CD4-positive, alpha-beta memory T cell (primary cell): Measurements from ENCODE around the gene TPX2. TPM values are rescaled to one million over a fixed set of nuclear protein-coding genes. Genes with fewer than 3 reads are reported as not detected.
A peak's percentile ranks its signal among the peaks of the same experiment; 100 is the strongest.
"Not testable (repeated sequence)": the region's sequence is repeated elsewhere in the genome, so short reads cannot be mapped to it uniquely, and the experiment has no call there.

Experiments
- CTCF ChIA-PET: fragments of 350-600 bp; sonication (Branson Sonifier 250); formaldehyde crosslinking; loops from one replicate; lab custom pipeline; 2021; ENCODE audit warnings: inconsistent platforms; ENCODE audit not compliant: partially characterized antibody; lab: Charles Lee
- POLR2A ChIA-PET: fragments of 350-600 bp; sonication (Branson Sonifier 250); formaldehyde crosslinking; loops from one replicate; lab custom pipeline; 2021; ENCODE audit not compliant: partially characterized antibody; lab: Charles Lee
- DNase-seq, 5 donors: peaks; one replicate each; pipeline versions ENCODE4 v3.0.0 to v3.0.0-alpha.2; 2020 to 2022; ENCODE audit warnings: mixed read lengths in 1 of 5
- H3K27ac ChIP-seq: one replicate; pipeline ENCODE4 v1.7.0; 2013; ENCODE audit warnings: low read depth, low read length
- H3K27me3 ChIP-seq: 2 replicates; pipeline ENCODE4 v1.7.0; 2013; ENCODE audit warnings: mild to moderate bottlenecking, low read length, moderate library complexity; ENCODE audit not compliant: insufficient read depth
- H3K36me3 ChIP-seq: 2 replicates; pipeline ENCODE4 v1.7.0; 2013; ENCODE audit warnings: mild to moderate bottlenecking, low read length, moderate library complexity; ENCODE audit not compliant: insufficient read depth
- H3K4me1 ChIP-seq: 2 replicates; pipeline ENCODE4 v1.7.0; 2013; ENCODE audit warnings: mild to moderate bottlenecking, low read length, moderate library complexity; ENCODE audit not compliant: insufficient read depth
- H3K4me3 ChIP-seq, 2 donors: one replicate each; pipeline ENCODE4 v1.7.0; 2013; ENCODE audit warnings: low read length in 2 of 2, mild to moderate bottlenecking in 1 of 2
- H3K9me3 ChIP-seq, 2 donors: one replicate each; pipeline ENCODE4 v1.7.0; 2013; ENCODE audit warnings: low read length in 2 of 2, control low read depth in 1 of 2; ENCODE audit not compliant: control insufficient read depth in 1 of 2
- H3K27ac Mint-ChIP-seq, 7 donors: one replicate each; pipeline ENCODE4 v1.8.0; 2020 to 2021; ENCODE audit warnings: mixed read lengths in 7 of 7, mild to moderate bottlenecking in 6 of 7, inconsistent platforms in 3 of 7, moderate library complexity in 3 of 7
- H3K27me3 Mint-ChIP-seq, 2 donors: one replicate each; pipeline ENCODE4 v1.8.0; 2020 to 2021; ENCODE audit warnings: mixed read lengths in 2 of 2
- H3K36me3 Mint-ChIP-seq, 2 donors: one replicate each; pipeline ENCODE4 v1.8.0; 2020 to 2021; ENCODE audit warnings: mixed read lengths in 2 of 2, inconsistent platforms in 1 of 2, mild to moderate bottlenecking in 1 of 2
- H3K4me1 Mint-ChIP-seq, 4 donors: one replicate each; pipeline ENCODE4 v1.8.0; 2020 to 2021; ENCODE audit warnings: mixed read lengths in 4 of 4, mild to moderate bottlenecking in 1 of 4
- H3K4me3 Mint-ChIP-seq, 8 donors: one replicate each; pipeline ENCODE4 v1.8.0; 2020 to 2021; ENCODE audit warnings: mixed read lengths in 8 of 8, mild to moderate bottlenecking in 7 of 8, moderate library complexity in 6 of 8, inconsistent platforms in 3 of 8
- H3K9me3 Mint-ChIP-seq, 8 donors: one replicate each; pipeline ENCODE4 v1.8.0; 2020 to 2021; ENCODE audit warnings: mixed read lengths in 8 of 8, mild to moderate bottlenecking in 5 of 8, inconsistent platforms in 3 of 8, moderate library complexity in 1 of 8
- intact Hi-C: fragments of 100-400 bp; cut with micrococcal nuclease; formaldehyde crosslinking; loops from one replicate; pipeline ENCODE4 v1.15.1; 2023
- polyA plus RNA-seq, 2 donors: library from polyadenylated mRNA; unstranded; fragments of 300-500 nt; fragmentation: Illumina TruSeq; gene quantifications; one replicate each; pipeline ENCODE4 v1.2.3, GENCODE V29; 2021
- total RNA-seq, 2 experiments: library from RNA; stranded (reverse); gene quantifications; one replicate each; pipeline ENCODE4 v1.2.3, GENCODE V29; 2021

TPX2 gene
- total and polyA plus RNA-seq, 4 experiments from 2014 or later, result 0.30 to 0.85 (median 0.60) TPM

GRCh38 chr20:31813611-31814010 lies 74.5 kb downstream of the TPX2 start:
- H3K4me1 Mint-ChIP-seq, result no peaks in the 10 kb centered on the region
- H3K27me3 ChIP-seq, result no peaks in the 10 kb centered on the region
- no peaks in the 10 kb centered on the region for H3K36me3 Mint-ChIP-seq
- H3K36me3 ChIP-seq, result no peaks in the 10 kb centered on the region
- POLR2A ChIA-PET, result no interaction called here
- intact Hi-C loops, result no loop called here
- no peak overlapping the region for H3K27ac Mint-ChIP-seq
- H3K27me3 Mint-ChIP-seq, result no peaks in the 10 kb centered on the region
- H3K4me3 Mint-ChIP-seq, result no peak overlapping the region
- no peaks in the 10 kb centered on the region for H3K9me3 Mint-ChIP-seq
- H3K27ac ChIP-seq, result no peak overlapping the region
- no peaks in the 10 kb centered on the region for H3K9me3 ChIP-seq
- CTCF ChIA-PET, result interaction anchor here (0.7 to 1.5 kb wide), 2 partner anchors 9 to 279 kb away, joined by 3 to 9 read pairs; no protein-coding TSS in a partner anchor
- H3K4me1 ChIP-seq, result no peaks in the 10 kb centered on the region
- no peak overlapping the region for H3K4me3 ChIP-seq
- DNase-seq, result no peak

GRCh38 chr20:31814142-31814541 lies 75.1 kb downstream of the TPX2 start:
- H3K9me3 ChIP-seq, H3K4me1 ChIP-seq, H3K27me3 Mint-ChIP-seq, DNase-seq, H3K9me3 Mint-ChIP-seq, H3K4me3 ChIP-seq, H3K27ac ChIP-seq, intact Hi-C loops, POLR2A ChIA-PET, H3K4me3 Mint-ChIP-seq, H3K4me1 Mint-ChIP-seq, H3K36me3 Mint-ChIP-seq, H3K36me3 ChIP-seq, H3K27me3 ChIP-seq: not testable (repeated sequence)
- CTCF ChIA-PET, result interaction anchor here (0.7 to 1.5 kb wide), 2 partner anchors 8 to 278 kb away, joined by 3 to 9 read pairs; no protein-coding TSS in a partner anchor
- H3K27ac Mint-ChIP-seq, result peak overlapping the region in 1 of 7 donors; percentile 22

DNA sequence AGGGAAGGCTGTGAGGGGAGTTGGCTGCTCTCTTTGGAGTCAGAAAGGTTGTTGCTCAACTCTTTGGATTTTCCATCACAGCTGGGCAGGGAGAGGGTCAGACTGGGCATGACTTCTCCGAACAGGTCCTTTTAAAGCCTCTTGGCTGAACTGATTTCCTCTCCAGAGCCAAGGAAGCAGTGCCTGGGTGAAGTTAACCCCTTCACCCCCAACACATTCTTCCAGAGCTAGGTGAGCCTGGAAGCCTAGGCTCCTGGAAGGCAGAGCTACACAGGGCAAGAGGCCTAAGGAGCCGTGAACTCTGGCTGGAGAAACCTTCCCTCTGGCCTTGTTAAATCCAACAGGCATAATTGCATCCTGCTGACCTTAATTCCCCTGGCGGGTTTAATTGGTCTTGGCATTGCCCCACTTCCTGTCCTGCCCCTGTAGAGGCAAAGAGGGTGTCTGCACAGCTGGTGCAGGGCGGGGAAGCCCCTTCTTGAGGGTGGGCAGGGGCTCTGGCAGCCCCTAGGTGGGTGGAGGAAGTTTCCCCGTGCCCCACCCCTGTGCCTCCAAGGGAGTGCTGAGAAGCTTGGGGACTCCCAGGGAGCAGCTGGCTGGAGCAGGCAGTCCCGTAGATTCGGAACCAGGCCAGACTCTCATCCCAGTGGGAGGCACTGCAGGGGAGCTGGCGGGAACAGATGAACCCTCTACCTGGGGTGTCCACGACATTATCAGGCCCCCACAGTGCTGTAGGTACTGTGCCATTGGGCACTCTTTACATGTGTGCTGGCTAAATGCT lies 76.5 kb downstream of the TPX2 start:
- no peaks in the 10 kb centered on the region for H3K4me1 Mint-ChIP-seq
- no peak for DNase-seq
- ChIA-PET POLR2A (no interaction called here), CTCF (interaction anchor here (1.5 kb wide), 1 partner anchor 15 kb away, joined by 3 read pairs; no protein-coding TSS in a partner anchor)
- no peaks in the 10 kb centered on the region for H3K27me3 ChIP-seq
- intact Hi-C loops, result no loop called here
- H3K36me3 ChIP-seq, result no peaks in the 10 kb centered on the region
- no peaks in the 10 kb centered on the region for H3K9me3 ChIP-seq
- H3K9me3 Mint-ChIP-seq, result no peaks in the 10 kb centered on the region
- H3K36me3 Mint-ChIP-seq, result no peaks in the 10 kb centered on the region
- no peak overlapping the region for H3K4me3 ChIP-seq
- no peak overlapping the region for H3K4me3 Mint-ChIP-seq
- no peaks in the 10 kb centered on the region for H3K4me1 ChIP-seq
- H3K27ac Mint-ChIP-seq, result no peak overlapping the region
- H3K27ac ChIP-seq, result no peak overlapping the region
- H3K27me3 Mint-ChIP-seq, result no peaks in the 10 kb centered on the region

DNA sequence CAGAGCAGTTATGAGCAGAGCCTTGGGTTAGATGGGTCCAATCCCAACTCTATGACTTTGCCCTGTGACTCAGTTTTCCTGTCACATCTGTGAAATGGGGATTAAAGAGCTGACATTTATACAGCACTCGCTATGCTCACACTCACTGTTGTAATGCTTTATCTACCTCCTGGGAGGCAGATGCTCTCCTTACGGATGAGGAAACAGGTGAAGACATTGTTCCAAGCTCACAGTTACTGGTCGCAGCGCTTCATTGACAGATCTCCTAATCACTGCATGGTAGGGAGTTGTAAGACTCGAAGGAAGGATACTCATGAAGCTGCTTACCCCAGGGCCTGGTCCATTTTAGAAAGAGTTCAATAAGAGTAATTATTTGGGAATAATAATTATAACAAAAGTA lies 77.1 kb downstream of the TPX2 start:
- no peaks in the 10 kb centered on the region for H3K4me1 ChIP-seq
- DNase-seq, result no peak
- intact Hi-C loops, result no loop called here
- no peaks in the 10 kb centered on the region for H3K9me3 Mint-ChIP-seq
- no peaks in the 10 kb centered on the region for H3K27me3 ChIP-seq
- H3K27ac Mint-ChIP-seq, result no peak overlapping the region
- ChIA-PET POLR2A (no interaction called here), CTCF (interaction anchor here (1.5 kb wide), 1 partner anchor 14 kb away, joined by 3 read pairs; no protein-coding TSS in a partner anchor)
- H3K4me1 Mint-ChIP-seq, result no peaks in the 10 kb centered on the region
- no peaks in the 10 kb centered on the region for H3K36me3 ChIP-seq
- no peak overlapping the region for H3K4me3 Mint-ChIP-seq
- H3K27me3 Mint-ChIP-seq, result no peaks in the 10 kb centered on the region
- H3K27ac ChIP-seq, result no peak overlapping the region
- no peak overlapping the region for H3K4me3 ChIP-seq
- H3K36me3 Mint-ChIP-seq, result no peaks in the 10 kb centered on the region
- no peaks in the 10 kb centered on the region for H3K9me3 ChIP-seq

GRCh38 chr20:31817461-31817860 lies 78.4 kb downstream of the TPX2 start:
- intact Hi-C loops, result no loop called here
- Mint-ChIP-seq H3K4me3 (no peak overlapping the region), H3K9me3 (no peaks in the 10 kb centered on the region), H3K36me3 (no peaks in the 10 kb centered on the region), H3K27me3 (peaks cover 0 to 2% of the 10 kb centered on the region in 2 donors), H3K27ac (no peak overlapping the region), H3K4me1 (peaks cover 0 to 4% (median 3%) of the 10 kb centered on the region in 4 donors)
- Histone ChIP-seq H3K9me3 (no peaks in the 10 kb centered on the region), H3K4me3 (no peak overlapping the region), H3K27ac (no peak overlapping the region), H3K36me3 (no peaks in the 10 kb centered on the region), H3K27me3 (no peaks in the 10 kb centered on the region), H3K4me1 (no peaks in the 10 kb centered on the region)
- ChIA-PET POLR2A (no interaction called here), CTCF (interaction anchor here (0.9 to 2.3 kb wide), 7 partner anchors 10 to 274 kb away, joined by 3 to 7 read pairs (median 3); no protein-coding TSS in a partner anchor)
- DNase-seq, result no peak

GRCh38 chr20:31818376-31818908 lies 79.4 kb downstream of the TPX2 start:
- DNase-seq, result no peak
- Mint-ChIP-seq H3K27me3 (peaks cover 0 to 2% of the 10 kb centered on the region in 2 donors), H3K36me3 (no peaks in the 10 kb centered on the region), H3K9me3 (no peaks in the 10 kb centered on the region), H3K27ac (no peak overlapping the region), H3K4me3 (no peak overlapping the region), H3K4me1 (peaks cover 0 to 6% (median 4%) of the 10 kb centered on the region in 4 donors)
- H3K4me1 ChIP-seq, result no peaks in the 10 kb centered on the region
- no peaks in the 10 kb centered on the region for H3K36me3 ChIP-seq
- no peaks in the 10 kb centered on the region for H3K27me3 ChIP-seq
- no peak overlapping the region for H3K27ac ChIP-seq
- H3K4me3 ChIP-seq, result no peak overlapping the region
- H3K9me3 ChIP-seq, result no peaks in the 10 kb centered on the region
- ChIA-PET POLR2A (no interaction called here), CTCF (interaction anchor here (0.9 to 2.3 kb wide), 5 partner anchors 28 to 212 kb away, joined by 3 to 7 read pairs (median 3); no protein-coding TSS in a partner anchor)
- intact Hi-C loops, result no loop called here

DNA sequence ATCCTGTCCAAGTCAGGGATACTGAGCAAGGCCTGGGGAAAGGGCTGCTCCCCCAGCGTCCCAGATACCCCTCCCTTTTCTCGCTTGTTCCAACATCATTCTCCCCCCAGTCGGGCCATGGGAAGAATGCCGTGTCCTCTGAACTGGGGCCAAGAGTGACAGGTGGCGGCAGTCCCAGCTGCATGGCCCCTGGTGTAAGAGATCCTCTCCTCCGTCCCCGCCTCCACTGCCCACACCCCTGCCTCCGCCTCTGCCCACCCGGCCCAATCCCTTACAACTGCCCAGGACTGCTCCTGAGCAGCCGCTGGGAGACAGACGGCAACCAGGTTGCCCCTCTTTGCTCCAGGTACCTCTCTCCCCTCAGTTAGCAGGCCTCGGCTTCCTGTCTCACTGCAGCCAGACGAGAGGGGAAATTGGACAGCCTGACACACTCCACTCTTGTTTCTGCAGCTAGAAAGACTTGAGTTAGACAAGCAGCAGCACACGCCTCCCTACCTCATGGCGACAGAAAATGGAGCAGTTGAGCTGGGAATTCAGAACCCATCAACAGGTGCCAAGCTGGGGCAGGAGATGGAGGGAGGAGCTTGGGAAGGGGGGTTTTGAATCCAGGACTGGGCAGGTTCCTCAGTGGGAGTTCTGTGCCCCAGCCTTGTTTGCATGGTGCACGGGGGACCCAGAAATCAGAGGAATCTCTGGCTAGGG lies 80.1 kb downstream of the TPX2 start, which contains the start of gene MYLK2:
Gene MYLK2, plus strand, starts transcription at position 274 of the 702 bp plus-strand sequence. Its CDS starts 225 bp downstream, at position 499.
- no peaks in the 10 kb centered on the region for H3K36me3 ChIP-seq
- Mint-ChIP-seq H3K9me3 (no peaks in the 10 kb centered on the region), H3K4me1 (peaks cover 0 to 7% (median 6%) of the 10 kb centered on the region in 4 donors), H3K36me3 (no peaks in the 10 kb centered on the region), H3K4me3 (no peak within 1 kb of the TSS), H3K27ac (no peak within 1 kb of the TSS), H3K27me3 (peaks cover 0 to 2% of the 10 kb centered on the region in 2 donors)
- H3K27ac ChIP-seq, result no peak within 1 kb of the TSS
- H3K9me3 ChIP-seq, result no peaks in the 10 kb centered on the region
- POLR2A ChIA-PET, result no interaction called here
- H3K4me1 ChIP-seq, result no peaks in the 10 kb centered on the region
- H3K27me3 ChIP-seq, result no peaks in the 10 kb centered on the region
- DNase-seq, result no peak
- CTCF ChIA-PET, result interaction anchor here (1.4 to 2.3 kb wide), 3 partner anchors 31 to 211 kb away, joined by 3 to 7 read pairs (median 4); no protein-coding TSS in a partner anchor
- intact Hi-C loops, result no loop called here
- H3K4me3 ChIP-seq, result no peak within 1 kb of the TSS
